ENCODE results near the gene DSCAML1. TPM values are rescaled to one million over a fixed set of nuclear protein-coding genes. Genes with fewer than 3 reads are reported as not detected.

The DSCAML1 gene
- total RNA-seq, 2 experiments from 2014 or later = 0.29 to 0.67 TPM

GRCh38 chr11:117593065-117593464 lies 204.0 kb downstream of the DSCAML1 start:
- intact Hi-C loops (cut with micrococcal nuclease) = no loop called here
- POLR2A ChIA-PET = no interaction called here
- H3K36me3 Mint-ChIP-seq = no peaks in the 10 kb centered on the region
- no peak for DNase-seq
- peaks cover 7% of the 10 kb centered on the region for H3K27me3 Mint-ChIP-seq
- no peaks in the 10 kb centered on the region for H3K9me3 Mint-ChIP-seq
- H3K27ac Mint-ChIP-seq = no peak overlapping the region
- H3K4me3 Mint-ChIP-seq = no peak overlapping the region
- CTCF ChIA-PET = interaction anchor here (0.7 to 0.9 kb wide), 3 partner anchors 28 to 167 kb away, joined by 3 read pairs; no protein-coding TSS in a partner anchor
- no peaks in the 10 kb centered on the region for H3K4me1 Mint-ChIP-seq (ENCODE audit: low read depth)

- Mint-ChIP-seq H3K4me3 (no peak overlapping the region), H3K27ac (no peak overlapping the region), H3K36me3 (no peaks in the 10 kb centered on the region), H3K9me3 (no peaks in the 10 kb centered on the region), H3K27me3 (peaks cover 5% of the 10 kb centered on the region), H3K4me1 (ENCODE audit: low read depth) (no peaks in the 10 kb centered on the region)
- CTCF ChIA-PET = no interaction called here
- intact Hi-C loops (cut with micrococcal nuclease) = no loop called here
- no peak for DNase-seq
- POLR2A ChIA-PET = no interaction called here
These were observed 205.5 kb downstream of the DSCAML1 start for GRCh38 chr11:117591316-117592039.

GRCh38 chr11:117589063-117589462 lies 208.0 kb downstream of the DSCAML1 start:
- no peaks in the 10 kb centered on the region for H3K9me3 Mint-ChIP-seq
- H3K4me3 Mint-ChIP-seq = no peak overlapping the region
- ChIA-PET CTCF (interaction anchor here (0.6 to 1.5 kb wide), 2 partner anchors 32 to 469 kb away, joined by 3 read pairs; no protein-coding TSS in a partner anchor), POLR2A (no interaction called here)
- DNase-seq = no peak
- no peaks in the 10 kb centered on the region for H3K4me1 Mint-ChIP-seq (ENCODE audit: low read depth)
- peaks cover 2% of the 10 kb centered on the region for H3K27me3 Mint-ChIP-seq
- H3K27ac Mint-ChIP-seq = no peak overlapping the region
- intact Hi-C loops (cut with micrococcal nuclease) = no loop called here
- H3K36me3 Mint-ChIP-seq = no peaks in the 10 kb centered on the region

GRCh38 chr11:117588166-117588810 lies 208.7 kb downstream of the DSCAML1 start:
- intact Hi-C loops (cut with micrococcal nuclease) = no loop called here
- no peak overlapping the region for H3K27ac Mint-ChIP-seq
- peaks cover 2% of the 10 kb centered on the region for H3K27me3 Mint-ChIP-seq
- H3K36me3 Mint-ChIP-seq = no peaks in the 10 kb centered on the region
- no peak overlapping the region for H3K4me3 Mint-ChIP-seq
- no peaks in the 10 kb centered on the region for H3K4me1 Mint-ChIP-seq (ENCODE audit: low read depth)
- ChIA-PET POLR2A (no interaction called here), CTCF (interaction anchor here (1.5 kb wide), 1 partner anchor 33 kb away, joined by 3 read pairs; no protein-coding TSS in a partner anchor)
- H3K9me3 Mint-ChIP-seq = no peaks in the 10 kb centered on the region
- no peak for DNase-seq

- H3K27ac Mint-ChIP-seq = no peak overlapping the region
- DNase-seq = no peak
- no peak overlapping the region for H3K4me3 Mint-ChIP-seq
- intact Hi-C loops (cut with micrococcal nuclease) = no loop called here
- peaks cover 2% of the 10 kb centered on the region for H3K27me3 Mint-ChIP-seq
- no peaks in the 10 kb centered on the region for H3K9me3 Mint-ChIP-seq
- H3K4me1 Mint-ChIP-seq (ENCODE audit: low read depth) = no peaks in the 10 kb centered on the region
- CTCF ChIA-PET = interaction anchor here (1.5 kb wide), 1 partner anchor 34 kb away, joined by 3 read pairs; no protein-coding TSS in a partner anchor
- no peaks in the 10 kb centered on the region for H3K36me3 Mint-ChIP-seq
- POLR2A ChIA-PET = no interaction called here
These were observed 209.6 kb downstream of the DSCAML1 start for GRCh38 chr11:117587416-117587815.

- no peaks in the 10 kb centered on the region for H3K36me3 Mint-ChIP-seq
- H3K9me3 Mint-ChIP-seq = no peaks in the 10 kb centered on the region
- intact Hi-C loops (cut with micrococcal nuclease) = no loop called here
- H3K27ac Mint-ChIP-seq = no peak overlapping the region
- H3K4me1 Mint-ChIP-seq (ENCODE audit: low read depth) = no peaks in the 10 kb centered on the region
- no peak overlapping the region for H3K4me3 Mint-ChIP-seq
- POLR2A ChIA-PET = no interaction called here
- CTCF ChIA-PET = no interaction called here
- H3K27me3 Mint-ChIP-seq = peaks cover 2% of the 10 kb centered on the region
- no peak for DNase-seq
These were observed 210.6 kb downstream of the DSCAML1 start for GRCh38 chr11:117586392-117586791.

- ChIA-PET CTCF (no interaction called here), POLR2A (no interaction called here)
- H3K4me1 Mint-ChIP-seq (ENCODE audit: low read depth) = no peaks in the 10 kb centered on the region
- no peaks in the 10 kb centered on the region for H3K9me3 Mint-ChIP-seq
- no peaks in the 10 kb centered on the region for H3K36me3 Mint-ChIP-seq
- H3K4me3 Mint-ChIP-seq = no peak overlapping the region
- no peak overlapping the region for H3K27ac Mint-ChIP-seq
- DNase-seq = no peak
- intact Hi-C loops (cut with micrococcal nuclease) = no loop called here
- H3K27me3 Mint-ChIP-seq = peaks cover 2% of the 10 kb centered on the region
These were observed 211.4 kb downstream of the DSCAML1 start for GRCh38 chr11:117585631-117586030.

- Mint-ChIP-seq H3K27ac (no peak overlapping the region), H3K4me1 (ENCODE audit: low read depth) (no peaks in the 10 kb centered on the region), H3K36me3 (no peaks in the 10 kb centered on the region), H3K4me3 (no peak overlapping the region), H3K27me3 (peaks cover 4% of the 10 kb centered on the region), H3K9me3 (no peaks in the 10 kb centered on the region)
- POLR2A ChIA-PET = no interaction called here
- no peak for DNase-seq
- CTCF ChIA-PET = no interaction called here
- intact Hi-C loops (cut with micrococcal nuclease) = no loop called here
These were observed 212.8 kb downstream of the DSCAML1 start for GRCh38 chr11:117584056-117584830.

GRCh38 chr11:117583063-117583801 lies 213.8 kb downstream of the DSCAML1 start:
- no peaks in the 10 kb centered on the region for H3K9me3 Mint-ChIP-seq
- ChIA-PET CTCF (no interaction called here), POLR2A (no interaction called here)
- no peak for DNase-seq
- H3K36me3 Mint-ChIP-seq = no peaks in the 10 kb centered on the region
- H3K27ac Mint-ChIP-seq = no peak overlapping the region
- intact Hi-C loops (cut with micrococcal nuclease) = no loop called here
- H3K27me3 Mint-ChIP-seq = peaks cover 10% of the 10 kb centered on the region
- H3K4me3 Mint-ChIP-seq = no peak overlapping the region
- no peaks in the 10 kb centered on the region for H3K4me1 Mint-ChIP-seq (ENCODE audit: low read depth)

- no peaks in the 10 kb centered on the region for H3K4me1 Mint-ChIP-seq (ENCODE audit: low read depth)
- intact Hi-C loops (cut with micrococcal nuclease) = no loop called here
- H3K27me3 Mint-ChIP-seq = peaks cover 10% of the 10 kb centered on the region
- no peaks in the 10 kb centered on the region for H3K9me3 Mint-ChIP-seq
- POLR2A ChIA-PET = no interaction called here
- CTCF ChIA-PET = no interaction called here
- no peak overlapping the region for H3K27ac Mint-ChIP-seq
- DNase-seq = no peak
- no peaks in the 10 kb centered on the region for H3K36me3 Mint-ChIP-seq
- H3K4me3 Mint-ChIP-seq = no peak overlapping the region
These were observed 214.6 kb downstream of the DSCAML1 start for GRCh38 chr11:117582433-117582832.

- Mint-ChIP-seq H3K4me1 (ENCODE audit: low read depth) (no peaks in the 10 kb centered on the region), H3K4me3 (no peak overlapping the region), H3K27me3 (peaks cover 10% of the 10 kb centered on the region), H3K36me3 (no peaks in the 10 kb centered on the region), H3K27ac (no peak overlapping the region), H3K9me3 (no peaks in the 10 kb centered on the region)
- no peak for DNase-seq
- intact Hi-C loops (cut with micrococcal nuclease) = no loop called here
- POLR2A ChIA-PET = no interaction called here
- CTCF ChIA-PET = interaction anchor here (2.6 kb wide), 1 partner anchor 154 kb away, joined by 8 read pairs; no protein-coding TSS in a partner anchor
These were observed 216.2 kb downstream of the DSCAML1 start for GRCh38 chr11:117580866-117581265.

- no peak for DNase-seq
- POLR2A ChIA-PET = no interaction called here
- Mint-ChIP-seq H3K27me3 (peaks cover 8% of the 10 kb centered on the region), H3K27ac (no peak overlapping the region), H3K9me3 (no peaks in the 10 kb centered on the region), H3K4me3 (no peak overlapping the region), H3K36me3 (no peaks in the 10 kb centered on the region), H3K4me1 (ENCODE audit: low read depth) (no peaks in the 10 kb centered on the region)
- intact Hi-C loops (cut with micrococcal nuclease) = no loop called here
- CTCF ChIA-PET = no interaction called here
These were observed 217.9 kb downstream of the DSCAML1 start for GRCh38 chr11:117579161-117579560.
